Adipocyte (in vitro differentiated cells): Measurements from ENCODE around the gene ZNF746.
"Not testable (repeated sequence)": the region's sequence is repeated elsewhere in the genome, so short reads cannot be mapped to it uniquely, and the experiment has no call there.

ENCODE experiments used
- DNase-seq: peaks from one replicate; pipeline ENCODE4 v3.0.0-alpha.2; 2015; ENCODE audit warnings: low read depth
- H3K27me3 ChIP-seq: replicated peaks from 2 replicates; pipeline ENCODE4 v1.7.0; 2013; ENCODE audit warnings: mild to moderate bottlenecking, low read length, moderate library complexity; ENCODE audit not compliant: control insufficient read depth, insufficient read depth
- H3K36me3 ChIP-seq: 2 replicates; pipeline ENCODE4 v1.7.0; 2013; ENCODE audit warnings: low read length, mild to moderate bottlenecking, moderate library complexity; ENCODE audit not compliant: control insufficient read depth, insufficient read depth, severe bottlenecking
- H3K4me1 ChIP-seq: 2 replicates; pipeline ENCODE4 v1.7.0; 2013; ENCODE audit warnings: mild to moderate bottlenecking, low read length, moderate library complexity; ENCODE audit not compliant: control insufficient read depth, insufficient read depth
- H3K4me3 ChIP-seq: 2 replicates; pipeline ENCODE4 v1.7.0; 2013; ENCODE audit warnings: mild to moderate bottlenecking, low read length, moderate library complexity
- H3K9ac ChIP-seq: 2 replicates; pipeline ENCODE4 v1.7.0; 2013; ENCODE audit warnings: mild to moderate bottlenecking, low read length, moderate library complexity
- H3K9me3 ChIP-seq: 2 replicates; pipeline ENCODE4 v1.7.0; 2013; ENCODE audit warnings: mild to moderate bottlenecking, low read length, moderate library complexity; ENCODE audit not compliant: control insufficient read depth

The ZNF746 gene

DNA sequence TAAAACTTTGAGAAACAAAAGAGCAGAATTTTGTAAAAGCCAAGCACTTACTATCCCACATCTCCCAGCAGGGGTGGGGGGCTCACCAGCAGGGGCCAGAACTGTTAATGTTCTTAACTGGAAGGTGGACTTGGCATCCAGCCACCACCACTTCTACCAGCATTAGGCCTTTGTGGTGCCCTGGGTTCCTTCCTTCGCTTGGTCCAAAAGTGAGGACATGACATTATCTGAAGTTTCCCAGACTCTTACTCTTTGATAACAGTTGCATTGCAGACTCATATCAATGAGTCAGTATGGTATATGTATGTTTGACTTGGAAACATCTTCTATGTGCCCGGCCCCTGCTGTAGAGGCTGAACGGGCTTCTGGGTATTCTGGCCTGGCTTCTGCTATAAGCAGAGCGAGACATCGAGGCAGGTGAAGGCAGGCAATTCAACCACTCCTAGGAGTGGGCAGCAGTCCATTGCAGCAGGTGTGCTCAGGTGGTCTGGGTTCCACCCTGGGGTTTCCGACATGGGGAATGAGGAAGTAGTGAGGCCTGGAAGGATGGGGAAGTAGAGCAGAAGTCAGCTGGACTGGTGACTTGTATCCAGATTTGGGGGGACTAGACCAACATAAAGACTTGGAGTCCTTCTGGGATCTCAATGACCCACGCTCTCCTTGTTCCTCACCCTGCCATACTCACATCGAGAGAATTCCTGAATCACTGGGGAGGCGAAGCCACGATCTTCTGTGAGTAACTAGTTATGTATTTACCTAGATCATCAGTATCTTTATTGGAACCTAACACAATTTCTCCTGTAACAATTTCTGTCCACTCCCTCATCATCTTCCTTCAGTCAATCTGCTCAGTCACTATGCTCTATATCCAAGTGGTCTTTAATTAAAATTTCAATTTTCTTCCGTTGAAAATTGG is 40.8 kb downstream of the ZNF746 start:
- Histone ChIP-seq H3K9me3 (no peaks in the 10 kb centered on the region), H3K9ac (no peak overlapping the region), H3K36me3 (peaks cover 33% of the 10 kb centered on the region), H3K4me1 (peaks cover 12% of the 10 kb centered on the region), H3K27me3 (no peaks in the 10 kb centered on the region), H3K4me3 (no peak overlapping the region)
- DNase-seq, result no peak

DNA sequence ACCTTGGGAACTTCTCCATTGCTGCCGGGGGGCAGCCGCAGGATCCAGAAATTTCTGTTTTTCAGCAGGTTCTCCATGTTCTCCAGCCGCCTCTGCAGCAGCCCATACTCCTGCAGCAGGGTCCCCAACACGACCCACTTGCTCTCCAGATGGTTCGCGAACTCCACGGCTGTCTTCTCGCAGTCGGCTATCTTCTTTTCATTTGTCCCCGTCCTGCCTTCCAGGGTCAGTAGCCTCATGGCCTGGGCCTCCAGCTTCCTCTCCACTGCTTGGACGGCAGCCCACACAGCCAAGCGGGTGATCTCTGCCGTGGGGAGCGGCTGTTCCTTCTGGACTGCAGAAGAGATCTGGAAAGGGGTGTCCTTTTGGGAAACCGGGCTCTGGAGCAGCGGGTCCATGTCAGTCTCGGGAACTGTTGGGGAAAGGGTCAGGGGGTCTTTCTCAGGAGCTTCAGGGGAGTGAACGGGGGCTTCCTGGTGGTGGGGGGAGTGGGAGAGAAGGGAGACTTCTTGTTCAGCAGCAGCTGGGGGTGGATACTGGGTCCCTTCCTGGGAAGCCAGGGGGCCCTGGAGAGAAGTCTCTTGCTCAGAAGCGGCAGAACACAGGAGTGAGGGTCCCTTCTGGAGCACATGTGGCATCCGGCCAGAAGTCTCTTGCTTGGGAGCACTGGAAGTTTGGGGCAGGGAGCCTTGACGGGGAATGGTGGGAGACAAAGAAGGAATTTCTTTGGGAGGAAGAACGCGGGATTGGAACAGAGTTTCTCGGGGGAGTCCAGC is 42.2 kb downstream of the ZNF746 start:
- H3K9ac ChIP-seq, result no peak overlapping the region
- no peaks in the 10 kb centered on the region for H3K27me3 ChIP-seq
- no peak for DNase-seq
- peaks cover 43% of the 10 kb centered on the region for H3K36me3 ChIP-seq
- H3K4me3 ChIP-seq, result no peak overlapping the region
- peaks cover 8% of the 10 kb centered on the region for H3K4me1 ChIP-seq
- no peaks in the 10 kb centered on the region for H3K9me3 ChIP-seq

- H3K36me3 ChIP-seq, result peaks cover 49% of the 10 kb centered on the region
- H3K9ac ChIP-seq, result no peak overlapping the region
- H3K4me1 ChIP-seq, result peaks cover 8% of the 10 kb centered on the region
- no peaks in the 10 kb centered on the region for H3K9me3 ChIP-seq
- DNase-seq, result no peak
- H3K4me3 ChIP-seq, result no peak overlapping the region
- no peaks in the 10 kb centered on the region for H3K27me3 ChIP-seq
Observed at GRCh38 chr7:149454750-149455149, 42.9 kb downstream of the ZNF746 start.

- Histone ChIP-seq H3K9me3 (no peaks in the 10 kb centered on the region), H3K36me3 (peaks cover 56% of the 10 kb centered on the region), H3K4me1 (peaks cover 6% of the 10 kb centered on the region), H3K4me3 (no peak overlapping the region), H3K9ac (no peak overlapping the region), H3K27me3 (no peaks in the 10 kb centered on the region)
- DNase-seq, result no peak
Observed at GRCh38 chr7:149454006-149454405, 43.6 kb downstream of the ZNF746 start.

DNA sequence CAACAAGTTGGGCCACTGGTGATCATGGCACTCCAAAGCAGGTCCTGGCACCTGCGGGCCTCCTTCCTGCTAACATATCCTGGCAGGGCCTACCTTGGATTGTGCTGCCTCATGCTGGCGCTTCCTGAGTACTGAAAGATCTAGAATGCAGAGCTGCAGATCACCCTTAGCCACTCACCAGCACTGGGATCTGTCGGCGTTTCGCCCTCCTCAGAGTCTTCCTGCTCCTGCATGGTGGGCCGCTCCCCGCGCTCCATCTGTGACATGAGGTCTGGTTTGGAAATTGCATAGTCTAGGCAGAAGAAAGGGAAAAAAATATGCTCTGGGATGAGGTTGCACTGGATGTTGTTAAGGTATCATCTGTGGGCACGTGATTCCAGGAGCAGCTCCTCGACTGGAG is 46.8 kb downstream of the ZNF746 start:
- Histone ChIP-seq H3K27me3 (no peaks in the 10 kb centered on the region), H3K4me1 (no peaks in the 10 kb centered on the region), H3K9ac (no peak overlapping the region), H3K36me3 (peaks cover 82% of the 10 kb centered on the region), H3K4me3 (no peak overlapping the region), H3K9me3 (no peaks in the 10 kb centered on the region)
- no peak for DNase-seq

DNA sequence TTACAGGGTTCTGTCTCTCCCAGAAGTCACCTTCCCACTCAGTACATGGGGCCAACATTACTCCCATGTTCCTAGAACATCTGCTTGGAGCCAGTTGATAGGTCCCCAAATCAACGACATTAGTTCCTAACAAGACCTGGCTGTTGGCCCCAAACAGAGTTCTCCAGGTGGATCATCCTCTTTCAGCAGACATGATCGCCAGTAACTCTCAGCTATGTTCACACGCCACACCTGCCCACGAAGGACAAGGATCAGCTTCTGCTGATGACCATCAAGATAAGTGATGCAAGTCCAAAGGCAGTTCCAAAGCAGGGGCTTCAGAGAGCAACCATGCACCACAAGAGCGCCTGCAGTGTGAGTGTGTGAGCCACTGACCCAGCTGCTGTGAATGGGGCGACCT is 47.7 kb downstream of the ZNF746 start:
- Histone ChIP-seq H3K4me3 (no peak overlapping the region), H3K4me1 (no peaks in the 10 kb centered on the region), H3K27me3 (no peaks in the 10 kb centered on the region), H3K9me3 (no peaks in the 10 kb centered on the region), H3K9ac (no peak overlapping the region), H3K36me3 (peaks cover 80% of the 10 kb centered on the region)
- no peak for DNase-seq

DNA sequence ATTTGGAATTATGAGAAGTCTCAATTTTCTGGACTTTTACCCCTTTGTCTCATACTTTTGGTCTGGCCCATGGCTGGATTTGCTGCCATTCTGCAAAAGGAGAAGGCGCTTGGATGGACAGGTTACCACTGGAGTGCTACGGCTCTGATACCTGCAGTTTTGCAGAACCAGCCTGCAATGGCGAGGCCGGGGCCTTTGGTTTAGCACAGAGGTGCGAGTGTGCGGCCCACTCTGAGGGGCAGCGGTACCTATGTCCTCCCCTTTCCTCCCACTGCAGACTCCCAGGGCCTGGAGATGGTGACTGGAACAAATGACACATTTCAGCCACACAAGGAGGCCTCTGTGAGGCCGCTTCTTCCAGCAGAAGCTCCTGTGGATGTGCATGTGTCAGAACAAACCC is 48.6 kb downstream of the ZNF746 start:
- Histone ChIP-seq H3K9me3 (no peaks in the 10 kb centered on the region), H3K9ac (no peak overlapping the region), H3K36me3 (peaks cover 80% of the 10 kb centered on the region), H3K4me3 (no peak overlapping the region), H3K4me1 (no peaks in the 10 kb centered on the region), H3K27me3 (no peaks in the 10 kb centered on the region)
- no peak for DNase-seq

DNA sequence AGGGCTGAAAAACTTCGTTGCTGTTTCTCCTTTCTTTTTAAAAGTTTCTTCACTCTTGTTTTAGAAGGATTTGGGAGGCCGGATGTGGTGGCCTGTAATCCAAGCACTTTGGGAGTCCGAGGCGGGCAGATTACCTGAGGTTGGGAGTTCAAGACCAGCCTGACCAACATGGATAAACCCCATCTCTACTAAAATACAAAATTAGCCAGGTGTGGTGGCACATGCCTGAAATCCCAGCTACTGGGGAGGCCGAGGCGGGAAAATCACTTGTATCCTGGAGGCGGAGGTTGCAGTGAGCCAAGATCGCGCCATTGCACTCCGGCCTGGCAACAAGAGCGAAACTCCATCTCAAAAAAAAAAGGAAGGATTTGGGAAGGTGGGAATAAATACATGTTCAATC is 51.6 kb downstream of the ZNF746 start:
- not testable (repeated sequence) for H3K4me3 ChIP-seq, H3K9me3 ChIP-seq, H3K4me1 ChIP-seq, H3K27me3 ChIP-seq, H3K9ac ChIP-seq, DNase-seq
- H3K36me3 ChIP-seq, result peaks cover 72% of the 10 kb centered on the region

DNA sequence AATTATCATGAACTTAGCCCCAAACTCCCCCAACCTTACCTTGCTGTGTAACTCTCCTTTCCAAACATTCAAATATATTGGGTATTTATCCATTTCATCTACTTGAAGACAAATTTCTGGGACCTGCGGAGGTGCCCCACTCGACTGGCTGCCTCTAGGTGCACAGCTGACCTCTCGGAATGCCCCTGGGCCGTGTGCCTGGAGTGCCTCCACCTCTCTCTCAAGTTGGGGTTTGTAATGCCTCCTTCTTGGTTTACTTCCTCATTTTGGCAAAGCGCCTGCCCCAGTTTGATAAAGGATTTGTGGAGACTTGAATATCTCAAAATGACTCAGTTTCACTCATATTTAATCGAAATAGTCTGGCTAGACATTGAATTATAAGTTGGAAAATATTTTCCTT is 53.3 kb downstream of the ZNF746 start:
- Histone ChIP-seq H3K36me3 (peaks cover 60% of the 10 kb centered on the region), H3K27me3 (no peaks in the 10 kb centered on the region), H3K9me3 (no peaks in the 10 kb centered on the region), H3K9ac (no peak overlapping the region), H3K4me1 (no peaks in the 10 kb centered on the region), H3K4me3 (no peak overlapping the region)
- DNase-seq, result no peak

- no peaks in the 10 kb centered on the region for H3K9me3 ChIP-seq
- no peak overlapping the region for H3K4me3 ChIP-seq
- H3K36me3 ChIP-seq, result peaks cover 60% of the 10 kb centered on the region
- no peaks in the 10 kb centered on the region for H3K27me3 ChIP-seq
- H3K4me1 ChIP-seq, result no peaks in the 10 kb centered on the region
- no peak overlapping the region for H3K9ac ChIP-seq
- no peak for DNase-seq
Observed at GRCh38 chr7:149443523-149443922, 54.1 kb downstream of the ZNF746 start.

GRCh38 chr7:149442924-149443323 is 54.7 kb downstream of the ZNF746 start:
- peaks cover 63% of the 10 kb centered on the region for H3K36me3 ChIP-seq
- H3K4me1 ChIP-seq, result no peaks in the 10 kb centered on the region
- no peaks in the 10 kb centered on the region for H3K9me3 ChIP-seq
- no peaks in the 10 kb centered on the region for H3K27me3 ChIP-seq
- no peak overlapping the region for H3K4me3 ChIP-seq
- DNase-seq, result no peak
- H3K9ac ChIP-seq, result no peak overlapping the region
